K562 (cell line): ENCODE data around the gene TBX3. TPM values are rescaled to one million over a fixed set of nuclear protein-coding genes. Genes with fewer than 3 reads are reported as not detected.
A peak's percentile ranks its signal among the peaks of the same experiment; 100 is the strongest.

ENCODE experiments used
- ATAC-seq: fragments of 200-7000 bp; cut with Tn5 transposase; 3 replicates; pipeline ENCODE4 v1.9.1; 2020; ENCODE audit warnings: moderate library complexity
- BruUV-seq: library from RNA; stranded (reverse); fragments of 400-500 nt; replicated peaks from 2 replicates; lab custom pipeline; 2021; lab: Mats Ljungman, UMichigan
- CTCF ChIA-PET: fragments of 300-600 bp; formaldehyde crosslinking; extraction: SDS; loops from one replicate; lab custom pipeline; 2021; ENCODE audit warnings: low intra/inter-chr PET ratio; lab: Yijun Ruan, JAX
- POLR2A ChIA-PET: fragments of 300-600, 350-650 bp; sonication (Branson Sonifier 250); formaldehyde crosslinking; extraction: SDS; loops from one replicate; lab custom pipeline; 2021; ENCODE audit warnings: antibody characterized with exemption, inconsistent platforms; lab: Yijun Ruan, JAX
- DNase-seq, 4 experiments: peaks; one replicate each; pipeline versions ENCODE4 v3.0.0 to v3.0.0-alpha.2; 2011 to 2018; ENCODE audit warnings: low spot score in 3 of 4, mixed read lengths in 3 of 4; ENCODE audit errors: extremely low read depth in 1 of 4
- FAIRE-seq: peaks from 2 replicates; lab custom pipeline; 2011; peaks lifted over from hg19 to GRCh38; lab: Jason Lieb, UNC
- H2AFZ ChIP-seq: 2 replicates; pipeline ENCODE4 v1.6.0; 2011; ENCODE audit warnings: low read depth, low read length, control low read depth, inconsistent platforms
- H3K27ac ChIP-seq: fragments of 200-600 bp; 3 replicates; pipeline ENCODE4 v1.8.0; 2011; ENCODE audit warnings: low read depth, mild to moderate bottlenecking, control low read depth, inconsistent platforms, low read length, moderate library complexity, mixed read lengths; ENCODE audit errors: extremely low read depth
- H3K27me3 ChIP-seq, 2 experiments: fragments of 300-600 bp in 1 of 2; 2 replicates in 1 of 2; 3 replicates in 1 of 2; pipeline versions ENCODE4 v1.6.0 to v1.8.0; 2011; ENCODE audit warnings: inconsistent platforms in 2 of 2, low read length in 2 of 2, mild to moderate bottlenecking in 1 of 2, mixed read lengths in 1 of 2, moderate library complexity in 1 of 2; ENCODE audit not compliant: control insufficient read depth in 2 of 2, insufficient read depth in 2 of 2
- H3K36me3 ChIP-seq: fragments of 300-600 bp; 3 replicates; pipeline ENCODE4 v1.8.0; 2011; ENCODE audit warnings: mild to moderate bottlenecking, low read length, inconsistent platforms; ENCODE audit not compliant: control insufficient read depth, insufficient read depth
- H3K4me1 ChIP-seq, 2 experiments: fragments of 200-600 bp in 1 of 2; replicated peaks in 1 of 2; 2 replicates in 1 of 2; 3 replicates in 1 of 2; pipeline versions ENCODE4 v1.5.1 to v1.8.0; 2011; ENCODE audit warnings: inconsistent platforms in 2 of 2, low read length in 2 of 2, mild to moderate bottlenecking in 1 of 2, mixed read lengths in 1 of 2, moderate library complexity in 1 of 2; ENCODE audit not compliant: control insufficient read depth in 2 of 2, insufficient read depth in 2 of 2
- H3K4me2 ChIP-seq: 2 replicates; pipeline ENCODE4 v1.6.1; 2011; ENCODE audit warnings: low read length, control low read depth, inconsistent platforms, mixed read lengths; ENCODE audit not compliant: insufficient read depth
- H3K4me3 ChIP-seq: fragments of 200-600 bp; sonication (generic), shearing (Covaris generic); 2 replicates; pipeline ENCODE4 v1.5.1; 2016; ENCODE audit warnings: control low read depth, inconsistent platforms
- H3K79me2 ChIP-seq: fragments of 200-600 bp; 3 replicates; pipeline ENCODE4 v1.8.0; 2011; ENCODE audit warnings: low read length, inconsistent platforms; ENCODE audit not compliant: control insufficient read depth, insufficient read depth
- H3K9ac ChIP-seq, 2 experiments: 2 replicates each; pipeline versions ENCODE4 v1.6.0 to v1.6.1; 2011; ENCODE audit warnings: low read depth in 2 of 2, low read length in 2 of 2, control low read depth in 1 of 2, inconsistent platforms in 1 of 2, mild to moderate bottlenecking in 1 of 2, mixed read lengths in 1 of 2; ENCODE audit not compliant: insufficient read depth in 1 of 2
- H3K9me1 ChIP-seq: one replicate; pipeline ENCODE4 v1.6.0; 2011; ENCODE audit warnings: inconsistent platforms, mild to moderate bottlenecking, low read length, moderate library complexity; ENCODE audit not compliant: control insufficient read depth, insufficient read depth
- H3K9me3 ChIP-seq: replicated peaks from 2 replicates; pipeline ENCODE4 v1.5.1; 2011; ENCODE audit warnings: low read depth, low read length, inconsistent platforms; ENCODE audit not compliant: control insufficient read depth, insufficient read depth
- H4K20me1 ChIP-seq: replicated peaks from 2 replicates; pipeline ENCODE4 v1.6.1; 2011; ENCODE audit warnings: low read length, inconsistent platforms, mixed read lengths; ENCODE audit not compliant: control insufficient read depth, insufficient read depth
- TCFL5 ChIP-seq: fragments of 250-450 bp; sonication (Bioruptor Pico); conservative IDR thresholded peaks from 2 replicates; pipeline ENCODE4 v1.6.1; 2021; ENCODE audit warnings: mild to moderate bottlenecking, moderate library complexity, matching md5 sums
- USF2 ChIP-seq: sonication (generic); formaldehyde crosslinking; IDR thresholded peaks from 2 replicates; pipeline ENCODE4 v1.5.0; 2020; ENCODE audit warnings: missing genetic modification reagents
- YY1 ChIP-seq, 3 experiments: IDR thresholded peaks; 2 replicates each; pipeline ENCODE4 v1.6.1; 2011; ENCODE audit warnings: low read length in 2 of 3, mild to moderate bottlenecking in 2 of 3, moderate library complexity in 2 of 3, borderline replicate concordance in 1 of 3, control low read depth in 1 of 3, low read depth in 1 of 3; ENCODE audit not compliant: insufficient read depth in 3 of 3, insufficient replicate concordance in 2 of 3, control insufficient read depth in 1 of 3, insufficient read length in 1 of 3; ENCODE audit errors: extremely low read depth in 1 of 3
- ZBTB7A ChIP-seq: IDR thresholded peaks from 2 replicates; pipeline ENCODE4 v1.6.1; 2011; ENCODE audit warnings: low read depth, mild to moderate bottlenecking, low read length, moderate library complexity, borderline replicate concordance; ENCODE audit not compliant: control insufficient read depth
- in situ Hi-C: fragments of 300-500 bp; cut with MboI; formaldehyde crosslinking; loops from 4 replicates; pipeline ENCODE4 v1.15.0; 2018; ENCODE audit warnings: inconsistent platforms, mixed read lengths
- intact Hi-C: fragments of 100-400 bp; cut with micrococcal nuclease; formaldehyde crosslinking; loops from 2 replicates; pipeline ENCODE4 v1.14.2; 2022
- polyA plus RNA-seq, 8 experiments: library from polyadenylated mRNA; depleted of rRNA in 4 of 8; stranded (reverse) in 5 of 8; unstranded in 3 of 8; fragments of >200 nt; fragmentation: Nextera tagmentation in 2 of 8; fragmentation: Illumina TruSeq in 1 of 8; extraction: Ambion mirVana in 2 of 8; extraction: Trizol in 1 of 8; gene quantifications; 2 replicates each; pipeline versions ENCODE4 v1.2.1 to v1.2.3, GENCODE V29; 2011 to 2014; ENCODE audit warnings: inconsistent platforms in 1 of 8, missing spikeins in 1 of 8
- small RNA-seq: library from RNA; depleted of rRNA; stranded (forward); fragments of <200 nt; gene quantifications from one replicate; pipeline ENCODE3, GENCODE V24; 2014
- total RNA-seq, 7 experiments: library from RNA; depleted of rRNA in 6 of 7; stranded (reverse); fragments of >200 nt in 6 of 7; fragmentation: Illumina TruSeq in 2 of 7; extraction: Trizol in 2 of 7; gene quantifications; 2 replicates each; pipeline versions ENCODE4 v1.2.1 to v1.2.3, GENCODE V29; 2011 to 2021; ENCODE audit warnings: low replicate concordance in 1 of 7

TBX3 gene
- total and polyA plus RNA-seq, 9 of the 15 experiments (the other 6 are each of a cell fraction or from before 2014, with no cell fraction given), result 0.03 to 0.60 (median 0.19) TPM

DNA sequence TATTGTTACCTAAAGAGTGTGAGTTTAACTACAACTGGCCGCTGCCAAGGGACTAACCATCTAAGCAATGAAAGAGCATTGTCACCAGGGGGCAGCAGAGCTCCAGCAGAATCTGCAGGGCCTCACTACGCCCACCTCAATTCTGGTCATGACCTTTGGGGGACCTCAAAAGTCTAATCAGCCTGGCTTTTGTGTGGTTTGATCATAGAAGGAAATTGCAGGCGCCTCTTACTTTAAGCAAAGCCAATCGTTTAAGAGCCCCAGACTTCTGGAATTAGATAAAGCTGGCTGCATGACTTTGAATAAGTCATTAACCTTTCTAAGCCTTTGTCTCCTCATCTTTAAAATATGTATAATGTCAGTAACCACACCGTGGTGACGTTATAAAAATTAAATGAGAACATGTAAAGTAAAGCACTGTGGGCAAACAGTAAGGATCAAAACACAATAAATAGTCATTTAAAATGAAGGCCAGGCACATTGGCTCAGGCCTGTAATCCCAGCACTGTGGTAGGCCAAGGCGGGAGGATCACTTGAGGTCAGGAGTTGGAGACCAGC lies 58.6 kb downstream of the TBX3 start (continued):
- TF ChIP-seq ZBTB7A, result 0 out of 2 replicates have a peak, but pooled peaks have one; percentile 32

DNA sequence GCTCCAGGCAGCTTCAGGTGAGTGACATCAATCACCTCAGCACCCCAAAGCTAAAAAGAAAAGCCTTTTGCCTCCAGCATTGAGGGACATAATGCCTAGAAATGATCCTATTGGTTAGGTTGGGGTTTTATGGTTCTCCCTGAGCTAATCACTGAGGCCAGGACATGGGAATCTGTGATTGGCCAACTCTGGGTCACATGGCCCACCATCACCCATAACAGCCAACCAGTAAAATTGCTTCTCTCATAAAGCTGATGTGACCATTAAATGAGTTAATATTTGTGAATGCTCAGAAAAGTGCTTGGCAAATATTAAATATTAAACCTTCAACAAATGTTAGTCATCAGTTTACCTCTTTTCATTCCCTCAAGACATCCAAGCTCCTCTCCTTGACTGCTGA lies 60.2 kb downstream of the TBX3 start:
- ChIA-PET CTCF (no interaction called here), POLR2A (no interaction called here)
- Histone ChIP-seq H3K4me1 (no peaks in the 10 kb centered on the region), H3K9me1 (no peaks in the 10 kb centered on the region), H3K9ac (no peak overlapping the region), H3K79me2 (no peaks in the 10 kb centered on the region), H3K4me3 (no peak overlapping the region), H3K4me2 (no peak overlapping the region), H3K36me3 (no peaks in the 10 kb centered on the region), H4K20me1 (no peaks in the 10 kb centered on the region), H2AFZ (no peak overlapping the region), H3K27me3 (no peaks in the 10 kb centered on the region), H3K9me3 (no peaks in the 10 kb centered on the region), H3K27ac (no peak overlapping the region)
- ATAC-seq, result no peak
- peak in 3 of 4 experiments; percentile 12 to 19 (median 19) for DNase-seq
- in situ Hi-C loops (no loop called here), intact Hi-C loops (no loop called here)
- FAIRE-seq, result no peak
- no TSS peak for BruUV-seq
- peak; percentile 32; the same call in 1 of the 2 replicates for TF ChIP-seq USF2
- no peak for TF ChIP-seq YY1 (IDR thresholded peaks at IDR 0.05; ENCODE audit: borderline replicate concordance in 1 of 3, control insufficient read depth in 1 of 3, extremely low read depth in 1 of 3, insufficient read depth in 3 of 3, insufficient read length in 1 of 3, insufficient replicate concordance in 2 of 3, low read depth in 1 of 3, low read length in 2 of 3)
- no peak for TF ChIP-seq TCFL5 (CRISPR knock-in tag)

Small RNA genes lying within 50 kb of the gene (small RNA-seq; reads per million reads assigned to genes)
- gene RF00019, result not detected
